C4-2B (cell line): ENCODE results near the gene ATP2A1.

Experiments
- H3K27ac ChIP-seq: fragments of 450-650 bp; 2 replicates; pipeline ENCODE4 v1.5.1; 2017
- ZFX ChIP-seq: fragments of 450-650 bp; IDR thresholded peaks from 2 replicates; pipeline ENCODE4 v1.6.1; 2017
- TF ChIP-seq, protein P1 (sequence below): fragments of 450-650 bp; conservative IDR thresholded peaks from 2 replicates; pipeline ENCODE4 v1.5.1; 2017; ENCODE audit warnings: mild to moderate bottlenecking

The ATP2A1 gene

DNA sequence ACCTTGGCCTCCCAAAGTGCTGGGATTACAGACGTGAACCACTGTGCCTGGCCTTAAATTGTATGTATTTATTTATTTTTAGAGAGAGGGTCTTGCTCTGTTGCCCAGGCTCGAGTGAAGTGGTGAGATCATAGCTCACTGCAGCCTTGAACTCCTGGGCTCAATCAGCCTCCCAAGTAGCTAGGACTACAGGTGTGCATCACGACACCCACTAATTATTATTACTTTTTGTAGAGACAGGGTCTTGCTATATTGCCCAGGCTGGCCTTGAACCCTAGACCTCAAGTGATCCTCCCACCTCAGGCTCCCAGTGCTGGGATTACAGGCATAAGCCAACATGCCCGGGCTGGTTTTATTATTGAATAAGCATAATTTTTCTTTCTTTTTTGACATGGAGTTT lies 68.4 kb downstream of the ATP2A1 start:
- no peak overlapping the region for H3K27ac ChIP-seq
- no peak for TF ChIP-seq ZFX
- TF ChIP-seq, protein P1, sequence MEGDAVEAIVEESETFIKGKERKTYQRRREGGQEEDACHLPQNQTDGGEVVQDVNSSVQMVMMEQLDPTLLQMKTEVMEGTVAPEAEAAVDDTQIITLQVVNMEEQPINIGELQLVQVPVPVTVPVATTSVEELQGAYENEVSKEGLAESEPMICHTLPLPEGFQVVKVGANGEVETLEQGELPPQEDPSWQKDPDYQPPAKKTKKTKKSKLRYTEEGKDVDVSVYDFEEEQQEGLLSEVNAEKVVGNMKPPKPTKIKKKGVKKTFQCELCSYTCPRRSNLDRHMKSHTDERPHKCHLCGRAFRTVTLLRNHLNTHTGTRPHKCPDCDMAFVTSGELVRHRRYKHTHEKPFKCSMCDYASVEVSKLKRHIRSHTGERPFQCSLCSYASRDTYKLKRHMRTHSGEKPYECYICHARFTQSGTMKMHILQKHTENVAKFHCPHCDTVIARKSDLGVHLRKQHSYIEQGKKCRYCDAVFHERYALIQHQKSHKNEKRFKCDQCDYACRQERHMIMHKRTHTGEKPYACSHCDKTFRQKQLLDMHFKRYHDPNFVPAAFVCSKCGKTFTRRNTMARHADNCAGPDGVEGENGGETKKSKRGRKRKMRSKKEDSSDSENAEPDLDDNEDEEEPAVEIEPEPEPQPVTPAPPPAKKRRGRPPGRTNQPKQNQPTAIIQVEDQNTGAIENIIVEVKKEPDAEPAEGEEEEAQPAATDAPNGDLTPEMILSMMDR = no peak

DNA sequence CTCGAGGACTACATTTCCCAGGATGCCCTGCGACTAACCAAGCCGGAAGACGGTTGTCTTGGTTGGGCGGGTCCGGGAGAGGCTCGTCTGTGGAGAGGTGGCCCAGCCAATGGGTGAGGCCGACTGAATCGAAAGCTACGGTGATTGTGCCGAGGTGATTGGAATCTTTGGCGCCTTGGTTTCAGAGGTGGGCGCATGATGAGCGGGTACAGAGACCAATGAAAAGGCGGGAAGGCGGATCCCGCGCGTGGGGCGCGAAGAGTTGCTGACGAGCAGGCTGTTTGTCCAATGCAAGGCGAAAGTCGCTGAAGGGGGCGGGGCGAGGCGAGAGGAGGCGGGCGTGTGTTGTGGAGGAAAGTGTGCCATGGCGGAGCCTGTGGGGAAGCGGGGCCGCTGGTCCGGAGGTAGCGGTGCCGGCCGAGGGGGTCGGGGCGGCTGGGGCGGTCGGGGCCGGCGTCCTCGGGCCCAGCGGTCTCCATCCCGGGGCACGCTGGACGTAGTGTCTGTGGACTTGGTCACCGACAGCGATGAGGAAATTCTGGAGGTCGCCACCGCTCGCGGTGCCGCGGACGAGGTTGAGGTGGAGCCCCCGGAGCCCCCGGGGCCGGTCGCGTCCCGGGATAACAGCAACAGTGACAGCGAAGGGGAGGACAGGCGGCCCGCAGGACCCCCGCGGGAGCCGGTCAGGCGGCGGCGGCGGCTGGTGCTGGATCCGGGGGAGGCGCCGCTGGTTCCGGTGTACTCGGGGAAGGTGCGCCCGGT lies 72.5 kb downstream of the ATP2A1 start, which contains the start of gene NFATC2IP:
TSS of gene NFATC2IP (plus strand) at position 290 of the 762 bp plus-strand sequence. CDS start at position 365, 75 bp downstream.
- TF ChIP-seq, protein P1 = no peak
- no peak for TF ChIP-seq ZFX
- peak within 1 kb of the TSS; percentile 85 for H3K27ac ChIP-seq

DNA sequence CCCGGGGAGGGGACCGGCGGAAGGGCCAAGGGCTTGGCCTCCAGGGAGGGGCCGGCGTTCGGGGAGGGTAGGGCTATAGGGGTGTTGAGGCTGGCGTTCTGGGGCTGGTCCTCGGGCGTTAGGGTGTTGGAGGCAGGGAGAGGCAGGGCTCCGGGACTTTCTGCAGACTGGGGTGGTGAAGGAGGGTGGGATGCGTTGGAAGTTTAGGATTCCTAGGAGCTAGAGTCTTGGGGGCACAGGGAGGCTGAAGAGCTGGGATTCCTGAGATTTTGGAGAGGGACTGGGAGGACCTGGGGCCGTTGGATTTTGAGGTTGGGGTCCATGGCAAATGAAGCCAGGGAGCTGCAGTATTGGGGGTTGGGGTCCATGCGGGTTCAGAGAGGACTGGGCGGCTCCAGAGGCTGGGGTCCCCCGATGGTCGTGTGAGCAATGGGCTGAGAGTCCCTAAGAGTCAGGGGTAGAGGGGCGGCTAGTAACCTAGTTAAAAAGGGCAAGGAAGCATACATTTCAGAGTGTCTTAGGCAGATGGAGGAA lies 73.2 kb downstream of the ATP2A1 start:
- TF ChIP-seq, protein P1 = no peak
- no peak for TF ChIP-seq ZFX
- peak overlapping the region; percentile 85 for H3K27ac ChIP-seq
